GM21619 (cell line): ENCODE results near the gene HOXD13.

Source experiments
- ATAC-seq: cut with Tn5 transposase; IDR thresholded peaks from one replicate; pipeline ENCODE4 v1.9.1; 2021; ENCODE audit not compliant: unreplicated experiment

The HOXD13 gene

GRCh38 chr2:176105078-176105729 lies 12.7 kb downstream of the HOXD13 start:
- ATAC-seq, result no peak

GRCh38 chr2:176105730-176106580 lies 13.4 kb downstream of the HOXD13 start:
- ATAC-seq, result no peak

- ATAC-seq, result no peak
Observed at GRCh38 chr2:176106581-176107539, 14.3 kb downstream of the HOXD13 start, which contains the start of gene HOXD11. Gene HOXD11, plus strand, starts transcription at chr2:176107280. Its CDS starts 76 bp downstream, at chr2:176107356.

- no peak for ATAC-seq
Observed at GRCh38 chr2:176107731-176108181, 15.2 kb downstream of the HOXD13 start.

- no peak for ATAC-seq
Observed at GRCh38 chr2:176109192-176109901, 16.8 kb downstream of the HOXD13 start.

GRCh38 chr2:176109946-176110345 lies 17.4 kb downstream of the HOXD13 start:
- ATAC-seq, result no peak

GRCh38 chr2:176110415-176111308 lies 18.1 kb downstream of the HOXD13 start:
- ATAC-seq, result no peak

GRCh38 chr2:176111309-176111663 lies 18.8 kb downstream of the HOXD13 start:
- ATAC-seq, result no peak

- no peak for ATAC-seq
Observed at GRCh38 chr2:176111846-176112374, 19.4 kb downstream of the HOXD13 start.

- no peak for ATAC-seq
Observed at GRCh38 chr2:176112375-176113302, 20.1 kb downstream of the HOXD13 start.

- no peak for ATAC-seq
Observed at GRCh38 chr2:176114120-176114929, 21.8 kb downstream of the HOXD13 start.

- ATAC-seq, result no peak
Observed at GRCh38 chr2:176114930-176115625, 22.6 kb downstream of the HOXD13 start.

GRCh38 chr2:176115883-176116813 lies 23.6 kb downstream of the HOXD13 start, which contains the start of gene HOXD10:
Gene HOXD10, plus strand, starts transcription at chr2:176116778. Its CDS starts 56 bp downstream, at chr2:176116834.
- ATAC-seq, result no peak

- ATAC-seq, result no peak
Observed at GRCh38 chr2:176117162-176117822, 24.8 kb downstream of the HOXD13 start.

GRCh38 chr2:176117823-176118371 lies 25.4 kb downstream of the HOXD13 start:
- no peak for ATAC-seq
